GM19397 (cell line): ENCODE results near the gene ANO10.
"Not testable (repeated sequence)": the region's sequence is repeated elsewhere in the genome, so short reads cannot be mapped to it uniquely, and the experiment has no call there.

Source experiments
- ATAC-seq: cut with Tn5 transposase; IDR thresholded peaks from one replicate; pipeline ENCODE4 v1.9.1; 2021; ENCODE audit warnings: mild to moderate bottlenecking, moderate library complexity; ENCODE audit not compliant: unreplicated experiment

The ANO10 gene, protein sequence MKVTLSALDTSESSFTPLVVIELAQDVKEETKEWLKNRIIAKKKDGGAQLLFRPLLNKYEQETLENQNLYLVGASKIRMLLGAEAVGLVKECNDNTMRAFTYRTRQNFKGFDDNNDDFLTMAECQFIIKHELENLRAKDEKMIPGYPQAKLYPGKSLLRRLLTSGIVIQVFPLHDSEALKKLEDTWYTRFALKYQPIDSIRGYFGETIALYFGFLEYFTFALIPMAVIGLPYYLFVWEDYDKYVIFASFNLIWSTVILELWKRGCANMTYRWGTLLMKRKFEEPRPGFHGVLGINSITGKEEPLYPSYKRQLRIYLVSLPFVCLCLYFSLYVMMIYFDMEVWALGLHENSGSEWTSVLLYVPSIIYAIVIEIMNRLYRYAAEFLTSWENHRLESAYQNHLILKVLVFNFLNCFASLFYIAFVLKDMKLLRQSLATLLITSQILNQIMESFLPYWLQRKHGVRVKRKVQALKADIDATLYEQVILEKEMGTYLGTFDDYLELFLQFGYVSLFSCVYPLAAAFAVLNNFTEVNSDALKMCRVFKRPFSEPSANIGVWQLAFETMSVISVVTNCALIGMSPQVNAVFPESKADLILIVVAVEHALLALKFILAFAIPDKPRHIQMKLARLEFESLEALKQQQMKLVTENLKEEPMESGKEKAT

DNA sequence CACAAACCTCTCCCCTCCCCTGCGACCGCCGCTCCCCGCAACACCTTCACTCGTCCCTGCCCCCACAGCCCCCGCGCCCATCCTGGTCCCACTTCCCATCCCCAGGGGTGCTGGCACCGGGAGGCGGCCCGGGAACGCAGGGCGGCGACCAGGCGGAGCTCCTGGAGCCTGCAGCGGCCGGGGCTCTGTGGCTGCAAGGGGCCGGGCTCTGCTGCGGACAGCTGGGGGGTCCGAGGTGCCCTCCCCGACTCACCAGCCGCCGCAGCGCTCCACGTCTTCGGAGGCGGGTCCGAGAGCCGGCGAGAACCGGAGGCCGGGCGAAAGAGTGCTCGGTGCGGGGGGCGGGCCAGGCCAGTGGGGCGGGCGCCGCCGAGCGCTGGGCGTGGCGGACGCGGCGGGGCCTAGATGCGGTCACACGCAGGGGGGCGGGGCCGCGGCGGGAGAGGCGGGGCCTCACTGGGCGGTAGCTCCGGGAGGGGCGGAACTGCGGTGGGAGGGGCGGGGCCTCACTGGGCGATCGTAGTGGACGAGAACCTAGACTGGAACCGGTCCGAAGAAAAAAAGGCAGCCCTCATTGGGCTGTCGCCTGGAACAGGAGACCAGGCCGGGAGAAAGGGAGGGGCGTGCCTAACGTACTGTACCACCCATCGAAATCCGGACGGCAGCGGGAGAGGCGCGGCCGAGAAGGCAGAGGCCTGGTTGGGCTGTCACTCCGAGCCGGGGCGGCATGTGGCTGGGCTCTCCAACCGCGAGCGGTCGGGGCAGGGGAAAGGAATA is at the start of gene ANO10:
ANO10 (minus strand) TSS at position 356 of the 777 bp plus-strand sequence. CDS start 16,159 bp downstream, outside the sequence.
- ATAC-seq, result peak; percentile 92

DNA sequence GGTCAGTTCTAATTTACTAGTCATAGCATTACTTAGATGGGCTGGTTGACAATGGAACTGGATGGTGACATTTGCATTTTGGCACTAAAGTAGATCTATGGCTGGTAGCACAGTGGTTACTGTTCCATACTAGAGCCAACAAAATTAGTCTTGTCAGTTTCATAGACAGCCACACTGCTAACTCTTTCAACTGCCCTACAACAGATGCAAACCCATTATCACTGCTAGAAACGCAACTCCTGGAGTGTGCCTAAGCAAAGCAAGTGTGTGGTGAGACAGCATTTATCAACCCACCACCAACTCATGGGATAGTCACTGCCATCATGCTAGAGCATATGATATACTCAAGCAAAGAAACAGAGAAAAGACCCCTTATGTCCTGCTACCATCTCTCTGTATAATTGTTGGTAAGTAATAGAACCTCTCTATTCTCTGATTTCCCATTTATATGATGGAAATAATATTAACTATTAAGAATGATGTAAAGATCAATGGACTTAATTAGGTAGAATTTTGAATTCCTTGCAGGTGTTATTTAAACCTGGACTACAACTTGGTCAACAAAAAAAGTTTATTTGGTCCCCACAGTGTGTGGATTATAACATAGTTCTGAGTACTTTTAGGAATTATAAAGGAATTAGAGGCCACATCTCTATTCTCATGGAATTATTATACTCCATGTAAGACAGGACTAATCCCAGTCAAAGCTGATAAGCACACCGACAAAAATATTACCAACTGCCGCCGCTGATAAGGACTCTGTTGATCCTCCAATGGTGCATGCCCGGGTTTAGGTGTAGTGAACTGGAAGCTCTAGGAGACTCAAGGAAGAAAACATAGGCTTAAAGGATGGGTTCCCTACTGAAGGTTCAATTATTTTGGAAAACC is 49.1 kb upstream of the ANO10 start:
- no peak for ATAC-seq

DNA sequence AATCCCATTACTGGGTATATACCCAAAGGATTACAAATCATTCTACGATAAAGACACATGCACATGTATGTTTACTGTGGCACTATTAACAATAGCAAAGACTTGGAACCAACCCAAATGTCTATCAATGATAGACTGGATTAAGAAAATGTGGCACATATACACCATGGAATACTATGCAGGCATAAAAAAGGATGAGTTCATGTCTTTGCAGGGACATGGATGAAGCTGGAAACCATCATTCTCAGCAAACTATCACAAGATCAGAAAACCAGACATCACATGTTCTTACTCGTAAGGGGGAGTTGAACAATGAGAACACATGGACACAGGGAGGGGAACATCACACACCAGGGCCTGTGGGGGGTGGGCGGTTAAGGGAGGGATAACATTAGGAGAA is 43.2 kb upstream of the ANO10 start:
- not testable (repeated sequence) for ATAC-seq

DNA sequence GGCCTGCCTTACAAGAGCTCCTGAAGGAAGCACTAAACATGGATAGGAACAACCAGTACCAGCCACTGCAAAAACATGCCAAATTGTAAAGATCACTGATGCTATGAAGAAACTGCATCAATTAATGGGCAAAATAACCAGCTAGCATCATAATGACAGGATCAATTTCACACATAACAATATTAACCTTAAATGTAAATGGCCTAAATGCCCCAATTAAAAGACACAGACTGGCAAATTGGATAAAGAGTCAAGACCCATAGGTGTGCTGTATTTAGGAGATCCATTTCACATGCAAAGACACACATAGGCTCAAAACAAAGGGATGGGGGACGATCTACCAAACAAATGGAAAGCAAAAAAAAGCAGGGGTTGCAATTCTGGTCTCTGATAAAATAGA is 39.6 kb upstream of the ANO10 start:
- not testable (repeated sequence) for ATAC-seq

DNA sequence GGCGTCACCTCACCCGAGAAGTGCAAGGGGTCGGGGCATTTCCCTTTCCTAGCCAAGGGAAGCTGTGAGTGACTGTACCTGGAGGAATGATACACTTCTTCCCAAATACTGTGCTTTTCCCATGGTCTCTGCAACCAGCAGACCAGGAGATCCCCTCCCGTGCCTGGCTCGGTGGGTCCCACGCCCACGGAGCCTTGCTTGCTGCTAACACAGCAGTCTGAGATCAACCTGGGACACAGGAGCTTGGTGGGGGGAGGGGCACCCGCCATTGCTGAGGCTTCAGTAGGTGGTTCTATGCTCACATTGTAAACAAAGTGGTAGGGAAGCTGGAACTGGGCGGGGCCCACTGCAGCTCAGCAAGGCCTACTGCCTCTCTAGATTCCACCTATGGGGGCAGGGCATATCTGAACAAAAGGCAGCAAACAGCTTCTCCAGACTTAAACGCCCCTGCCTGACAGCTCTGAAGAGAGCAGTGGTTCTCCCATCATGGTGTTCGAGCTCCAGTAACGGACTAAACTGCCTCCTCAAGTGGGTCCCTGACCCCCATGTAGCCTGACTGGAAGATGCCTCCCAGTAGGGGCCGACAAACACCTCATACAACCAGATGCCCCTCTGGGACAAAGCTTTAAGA is 37.6 kb upstream of the ANO10 start:
- no peak for ATAC-seq

DNA sequence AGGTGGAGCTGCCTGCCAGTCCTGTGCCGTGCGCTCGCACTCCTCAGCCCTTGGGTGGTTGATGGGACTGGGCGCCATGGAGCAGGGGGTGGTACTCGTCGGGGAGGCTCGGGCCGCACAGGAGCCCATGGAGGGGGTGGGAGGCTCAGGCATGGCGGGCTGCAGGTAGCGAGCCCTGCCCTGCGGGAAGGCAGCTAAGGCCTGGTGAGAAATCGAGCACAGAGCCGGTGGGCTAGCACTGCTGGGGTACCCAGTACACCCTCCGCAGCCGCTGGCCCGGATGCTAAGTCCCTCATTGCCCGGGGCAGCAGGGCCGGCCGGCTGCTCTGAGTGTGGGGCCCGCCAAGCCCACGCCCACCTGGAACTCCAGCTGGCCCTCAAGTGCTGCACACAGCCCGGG is 34.6 kb upstream of the ANO10 start:
- ATAC-seq, result not testable (repeated sequence)

DNA sequence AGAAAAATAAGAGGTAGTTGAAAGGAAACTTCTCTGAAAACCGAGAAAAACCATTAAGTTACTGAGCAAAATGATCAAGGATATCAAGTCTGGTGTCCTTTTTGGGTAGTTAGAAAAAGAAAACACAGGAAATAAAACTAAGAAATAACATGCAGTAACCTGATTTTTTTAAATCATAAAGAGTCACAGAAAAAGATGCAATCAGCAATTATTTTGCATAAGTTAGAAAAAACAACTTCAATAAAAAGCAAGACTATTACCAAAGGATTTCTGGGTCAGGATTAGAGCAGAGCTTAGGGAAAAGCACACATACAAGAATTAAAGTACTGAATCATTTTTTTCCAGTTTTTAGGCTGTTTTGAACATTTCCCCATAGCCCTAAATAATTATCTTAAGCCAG is 28.5 kb upstream of the ANO10 start:
- ATAC-seq, result no peak

DNA sequence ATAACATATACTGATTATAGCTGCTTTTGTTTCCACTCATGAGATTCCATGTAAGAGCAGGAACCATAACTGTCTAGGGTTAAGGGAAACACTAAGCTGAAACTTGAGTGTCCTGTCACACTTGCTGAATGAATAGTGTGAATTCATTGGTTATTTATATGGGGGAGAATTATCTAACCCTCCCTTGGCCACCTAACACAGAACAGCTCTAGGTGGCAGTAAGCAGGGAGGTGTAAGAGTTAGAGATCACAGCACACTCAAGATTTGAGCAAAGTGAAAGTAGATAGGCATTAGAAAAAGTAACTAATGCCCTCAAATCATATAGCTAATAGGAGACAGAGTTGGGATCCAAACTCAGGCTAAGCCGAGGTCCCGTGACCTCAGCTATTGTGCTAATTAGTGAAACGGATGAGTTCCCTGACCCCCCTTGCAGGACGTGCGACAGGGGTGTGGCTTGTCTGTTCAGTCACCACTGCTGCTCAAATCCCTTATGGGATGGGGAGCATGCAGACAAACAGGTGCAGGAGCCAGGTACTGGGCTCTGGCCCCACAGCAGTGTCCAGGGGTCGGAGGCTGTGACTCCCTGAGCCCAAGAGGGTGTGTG is 27.7 kb upstream of the ANO10 start:
- no peak for ATAC-seq

DNA sequence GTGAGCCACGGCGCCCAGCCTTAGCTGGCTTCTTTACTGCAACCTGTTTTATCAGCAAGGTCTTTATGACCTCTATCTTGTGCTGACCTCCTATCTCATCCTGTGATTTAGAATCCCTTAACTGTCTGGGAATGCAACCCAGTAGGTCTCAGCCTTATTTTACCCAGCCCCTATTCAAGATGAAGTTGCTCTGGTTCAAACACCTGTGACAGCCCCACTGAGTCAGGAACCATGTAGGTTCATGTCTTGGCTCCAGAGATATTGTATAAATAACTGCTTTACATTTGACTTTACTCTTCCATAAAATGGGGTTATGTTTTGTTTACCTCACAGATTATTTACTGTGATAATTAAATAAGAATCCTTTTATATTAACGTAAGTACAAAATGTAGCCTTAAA is 27.1 kb upstream of the ANO10 start:
- no peak for ATAC-seq

DNA sequence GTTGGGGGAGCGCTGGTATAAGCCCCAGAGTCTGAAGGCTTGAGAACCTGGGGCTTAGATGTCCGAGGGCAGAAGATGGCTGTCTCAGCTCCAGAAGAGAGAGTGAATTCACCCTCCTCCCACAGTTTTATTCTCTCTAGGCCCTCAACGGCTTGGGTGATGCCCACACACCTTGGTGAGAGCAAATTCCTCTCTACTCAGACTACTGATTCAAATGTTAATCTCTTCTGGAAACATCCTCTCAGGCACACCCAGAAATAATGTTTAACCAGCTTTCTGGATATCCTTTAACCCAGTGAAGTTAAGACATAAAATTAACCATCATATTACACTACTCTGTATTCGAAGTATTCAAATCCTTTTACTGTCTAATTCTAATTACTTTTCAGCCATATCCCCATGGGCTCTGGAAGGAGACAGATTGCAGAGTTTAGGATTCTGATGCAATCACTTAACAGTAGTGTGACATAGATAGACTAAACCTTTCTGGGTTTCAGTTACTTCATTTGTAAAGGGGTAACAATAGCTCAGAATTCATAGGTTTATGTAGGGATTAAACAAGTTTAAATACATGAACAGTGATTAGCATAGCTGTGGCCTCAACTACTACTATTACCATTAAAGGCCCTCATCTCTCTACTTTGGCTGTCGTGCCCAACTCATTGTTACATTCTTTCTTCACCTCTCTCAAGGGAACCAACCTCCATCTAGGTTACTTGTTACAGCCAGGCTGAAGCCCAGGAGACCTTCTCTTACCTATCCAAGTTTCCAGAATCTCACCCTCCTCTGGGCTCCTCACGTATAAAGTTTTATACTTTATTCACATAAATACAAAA is 25.7 kb upstream of the ANO10 start:
- no peak for ATAC-seq

DNA sequence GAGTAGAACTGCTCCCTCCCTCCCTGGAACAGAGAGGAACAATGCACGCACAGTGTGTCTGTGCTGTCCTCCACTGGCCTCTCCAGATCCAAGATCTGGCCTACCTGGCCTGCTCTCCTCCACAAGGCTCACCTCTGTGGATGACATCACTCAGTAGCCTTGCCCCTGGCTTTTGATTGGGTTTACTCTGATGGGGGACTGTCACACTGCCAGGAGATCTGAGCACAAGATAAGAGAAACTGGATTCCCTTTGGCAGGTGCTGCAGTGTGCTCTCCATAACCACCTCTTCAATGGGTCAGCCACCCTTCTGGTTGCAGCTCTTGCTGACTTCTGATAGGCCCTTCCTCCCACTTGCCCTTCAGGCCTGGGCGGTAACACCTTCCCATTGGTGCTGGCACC is 22.6 kb upstream of the ANO10 start:
- no peak for ATAC-seq

DNA sequence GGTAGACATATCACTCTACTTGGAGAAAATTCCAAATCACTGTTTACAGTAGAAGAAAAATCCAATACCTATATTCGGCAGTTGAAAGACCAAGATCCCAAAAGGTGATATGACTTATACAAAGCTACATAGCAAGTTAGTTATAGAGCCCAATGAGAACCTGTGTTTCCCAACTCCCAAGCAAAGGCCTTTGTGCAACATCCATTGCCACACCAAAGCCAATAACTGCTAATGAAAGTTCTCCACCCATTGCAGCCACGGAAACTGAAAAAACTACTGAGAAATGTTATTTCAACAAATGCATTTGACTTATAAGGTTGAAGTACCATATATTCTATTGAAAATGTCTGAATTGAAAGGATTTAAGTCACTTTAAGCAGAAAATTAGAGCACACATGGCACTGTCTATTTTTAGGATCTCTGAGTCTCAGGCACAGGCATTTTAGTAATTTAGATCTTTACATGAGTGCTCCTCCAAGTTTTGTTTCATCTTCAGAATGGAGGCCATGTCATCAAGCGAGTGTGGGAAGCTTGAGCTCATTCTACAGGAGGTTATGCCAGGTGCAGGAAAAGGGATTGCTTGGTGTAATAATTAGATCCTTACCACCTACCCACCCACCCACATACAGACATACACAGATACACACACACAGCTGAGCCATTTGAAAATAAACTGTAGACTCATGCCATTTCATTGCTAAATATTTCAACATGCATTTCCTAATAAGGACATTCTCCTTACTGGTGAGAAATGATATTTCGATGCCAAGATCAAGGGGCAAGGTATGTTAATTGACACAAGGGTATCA is 19.7 kb upstream of the ANO10 start:
- no peak for ATAC-seq

DNA sequence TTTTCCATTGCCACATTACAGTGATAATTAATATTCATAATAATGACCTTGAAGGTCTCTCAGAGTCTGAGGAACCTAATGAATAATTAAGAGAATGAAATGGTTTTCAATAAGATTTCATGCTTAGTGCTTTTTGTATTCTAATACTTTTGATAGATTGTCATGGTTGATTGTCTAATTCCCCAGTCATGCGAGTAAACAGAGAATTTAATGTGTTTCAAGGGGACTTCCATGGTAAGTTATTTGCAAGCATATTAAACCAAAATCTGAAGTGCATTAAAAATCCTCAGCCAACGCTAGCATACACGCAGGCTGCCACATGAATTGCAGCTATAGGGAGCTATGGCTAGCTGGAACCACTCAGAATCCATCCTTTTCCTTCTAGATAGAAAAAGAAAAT is 18.9 kb upstream of the ANO10 start:
- ATAC-seq, result no peak

DNA sequence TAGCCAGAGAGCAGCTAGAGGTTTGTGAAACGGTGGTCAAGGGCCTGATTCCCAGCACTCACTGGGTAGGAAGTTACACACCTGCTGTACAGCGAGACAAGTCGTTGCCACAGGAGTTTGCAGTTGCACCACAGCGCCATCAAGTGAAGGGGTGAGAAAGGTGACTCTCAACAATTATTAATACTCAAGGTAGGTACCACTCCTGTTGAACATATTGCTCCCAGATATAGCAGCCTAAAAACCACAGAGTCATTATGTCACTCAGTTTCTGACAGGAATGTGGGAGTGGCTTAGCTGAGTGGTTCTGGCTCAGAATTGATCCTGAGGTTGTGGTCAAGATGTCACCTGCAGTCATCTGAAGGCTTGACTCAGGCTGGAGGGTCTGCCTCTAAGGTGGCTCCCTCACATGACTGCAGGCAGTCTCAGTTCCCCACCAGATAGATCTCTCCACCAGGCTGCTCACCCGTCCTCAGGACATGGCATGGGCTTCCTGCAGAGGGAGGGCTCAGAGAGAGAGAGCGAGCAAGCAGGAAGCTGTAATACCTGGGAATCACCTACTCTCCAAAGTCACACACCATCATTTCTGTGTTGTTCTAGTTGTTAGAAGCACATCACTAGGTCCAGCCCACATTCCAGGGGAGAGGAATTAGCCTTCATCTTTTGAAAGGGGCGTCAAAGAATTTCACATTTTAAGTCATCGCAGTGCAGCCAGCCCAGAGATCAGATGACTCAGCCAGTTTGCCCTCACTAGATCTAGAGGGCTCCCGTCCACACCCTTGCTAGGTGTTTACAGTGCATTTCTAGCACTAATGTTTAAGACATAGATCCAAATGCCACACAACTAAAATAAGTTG is 17.0 kb upstream of the ANO10 start:
- ATAC-seq, result no peak

DNA sequence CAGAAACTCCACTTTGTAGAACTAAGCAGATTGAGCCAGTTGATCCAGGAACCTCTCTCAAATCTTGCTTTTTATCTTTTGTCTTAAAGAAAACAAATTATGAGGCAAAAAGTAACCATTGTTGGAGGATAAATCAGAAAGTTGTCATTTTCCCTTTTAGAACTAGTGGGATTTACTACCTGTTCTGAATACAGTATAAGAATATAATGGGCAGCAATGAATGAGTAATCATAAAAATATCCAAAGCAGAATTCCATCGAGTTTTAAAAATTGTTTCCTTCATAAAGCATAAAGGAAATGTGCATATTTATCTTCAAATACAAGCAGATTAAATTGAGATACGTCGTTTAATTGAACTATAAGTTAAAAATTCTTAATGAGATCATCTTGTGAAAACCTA is 15.9 kb upstream of the ANO10 start:
- ATAC-seq, result no peak

DNA sequence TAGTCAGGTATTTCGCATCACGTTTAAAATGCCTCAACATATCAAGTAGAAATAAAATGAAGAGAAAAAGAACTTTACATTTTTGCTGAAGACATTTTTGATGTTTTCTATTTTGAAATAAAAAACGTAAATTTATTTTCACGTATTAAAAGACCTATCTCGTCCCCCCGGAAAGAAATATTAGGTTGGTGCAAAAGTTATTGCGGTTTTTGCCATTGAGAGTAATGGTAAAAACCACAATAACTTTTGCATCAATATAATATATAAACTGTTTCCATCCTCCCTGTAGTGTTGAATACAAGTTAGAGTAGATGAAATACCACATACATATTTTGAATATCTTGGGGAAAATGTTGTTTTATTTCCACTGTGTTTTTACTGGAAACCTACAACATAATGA is 11.2 kb upstream of the ANO10 start:
- ATAC-seq, result no peak

DNA sequence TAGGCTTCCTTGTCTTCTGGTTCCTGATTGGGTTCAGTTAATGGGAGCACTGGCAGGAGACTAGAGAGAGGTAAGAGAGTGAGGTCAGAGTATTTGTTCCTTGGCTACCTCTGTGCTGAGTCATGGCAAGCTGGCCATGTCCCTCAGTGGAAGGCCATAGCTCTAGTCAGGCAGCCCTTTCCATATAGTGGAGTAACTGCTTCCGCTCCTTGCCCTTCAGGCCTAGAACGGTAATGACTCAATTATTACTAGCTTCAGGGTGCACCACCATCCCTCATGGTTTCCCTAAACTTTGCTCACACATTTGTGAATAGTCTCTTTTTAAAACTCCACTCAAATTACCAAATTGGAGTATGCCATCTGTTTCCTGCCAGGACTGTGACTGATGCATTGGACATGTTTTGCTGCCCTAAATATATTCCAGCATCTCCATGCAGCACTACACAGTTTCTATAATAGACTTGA is 10.5 kb upstream of the ANO10 start:
- no peak for ATAC-seq
